HG03439 (cell line): ENCODE results near the gene KCNIP1.

ENCODE experiments used
- ATAC-seq: cut with Tn5 transposase; IDR thresholded peaks from one replicate; pipeline ENCODE4 v1.9.1; 2021; ENCODE audit warnings: mild to moderate bottlenecking, moderate library complexity; ENCODE audit not compliant: unreplicated experiment

The KCNIP1 gene

GRCh38 chr5:170625221-170626165, 121.7 kb downstream of the KCNIP1 start:
- no peak for ATAC-seq

DNA sequence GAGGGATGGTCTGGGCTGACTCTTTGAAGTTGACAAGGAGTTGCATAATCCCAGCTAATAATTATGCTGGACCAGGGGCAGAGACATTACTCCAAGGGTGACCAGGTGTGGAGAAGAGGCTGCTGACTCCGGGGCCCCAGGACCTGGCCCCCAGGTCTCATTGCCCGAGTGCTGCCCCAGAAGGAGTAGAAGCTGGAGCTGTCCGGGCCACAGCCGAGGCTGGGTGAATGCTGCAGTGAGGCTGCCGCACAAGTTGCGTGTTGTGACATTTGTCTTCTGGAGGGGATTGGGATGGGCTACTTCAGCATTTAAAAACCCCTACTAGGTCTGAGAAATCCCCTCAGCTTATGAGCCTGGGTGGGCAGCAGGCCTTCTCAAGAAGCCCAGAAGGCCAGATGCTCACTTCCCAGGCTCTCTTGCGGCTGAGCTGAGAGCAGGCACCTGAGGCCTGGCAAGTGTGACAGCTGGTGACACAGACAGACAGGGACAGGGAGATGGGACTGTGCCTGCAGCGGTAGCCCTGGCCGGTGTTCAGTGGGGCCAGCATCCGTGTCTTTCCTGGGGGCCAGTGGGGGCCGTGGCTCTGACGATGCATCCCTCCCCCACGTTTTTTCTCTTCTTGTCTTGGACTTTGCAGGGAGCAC, 122.8 kb downstream of the KCNIP1 start:
- ATAC-seq, result no peak

GRCh38 chr5:170627271-170627670, 123.5 kb downstream of the KCNIP1 start:
- no peak for ATAC-seq

GRCh38 chr5:170628028-170628427, 124.2 kb downstream of the KCNIP1 start:
- no peak for ATAC-seq

- ATAC-seq, result no peak
Measured at GRCh38 chr5:170628691-170629565, 125.1 kb downstream of the KCNIP1 start.

DNA sequence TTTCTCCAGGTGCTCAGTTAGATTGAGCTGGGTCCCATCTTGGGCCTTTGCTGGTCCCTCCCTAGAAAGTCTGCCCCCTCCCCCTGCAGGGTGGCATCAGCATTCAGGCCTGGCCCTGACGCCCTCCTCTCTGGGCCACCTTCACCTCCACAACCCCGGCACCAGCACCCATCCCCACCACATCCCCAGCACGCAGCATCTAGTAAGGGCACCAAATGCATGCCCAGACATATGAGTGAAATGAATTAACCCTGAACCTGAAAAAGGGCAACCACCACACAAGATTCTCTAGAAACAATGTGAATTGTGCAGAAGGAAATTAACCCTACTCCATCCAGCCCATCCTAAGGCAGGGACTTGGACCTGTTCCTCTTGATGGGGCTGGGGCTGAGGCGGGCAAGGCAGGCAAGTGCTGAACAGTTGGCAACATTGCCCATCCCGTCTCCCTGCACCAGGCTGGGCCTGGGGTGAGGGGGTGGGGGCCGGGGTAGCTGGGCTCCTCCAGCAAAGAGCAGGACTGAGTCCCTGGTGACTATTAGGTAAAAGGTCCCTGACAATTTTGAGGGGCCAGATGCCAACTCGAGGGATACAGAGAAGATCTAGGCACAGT, 125.9 kb downstream of the KCNIP1 start:
- no peak for ATAC-seq

GRCh38 chr5:170630226-170630625, 126.4 kb downstream of the KCNIP1 start:
- no peak for ATAC-seq

- no peak for ATAC-seq
Measured at GRCh38 chr5:170630711-170631141, 126.9 kb downstream of the KCNIP1 start.

- ATAC-seq, result no peak
Measured at GRCh38 chr5:170631466-170632195, 127.8 kb downstream of the KCNIP1 start.

DNA sequence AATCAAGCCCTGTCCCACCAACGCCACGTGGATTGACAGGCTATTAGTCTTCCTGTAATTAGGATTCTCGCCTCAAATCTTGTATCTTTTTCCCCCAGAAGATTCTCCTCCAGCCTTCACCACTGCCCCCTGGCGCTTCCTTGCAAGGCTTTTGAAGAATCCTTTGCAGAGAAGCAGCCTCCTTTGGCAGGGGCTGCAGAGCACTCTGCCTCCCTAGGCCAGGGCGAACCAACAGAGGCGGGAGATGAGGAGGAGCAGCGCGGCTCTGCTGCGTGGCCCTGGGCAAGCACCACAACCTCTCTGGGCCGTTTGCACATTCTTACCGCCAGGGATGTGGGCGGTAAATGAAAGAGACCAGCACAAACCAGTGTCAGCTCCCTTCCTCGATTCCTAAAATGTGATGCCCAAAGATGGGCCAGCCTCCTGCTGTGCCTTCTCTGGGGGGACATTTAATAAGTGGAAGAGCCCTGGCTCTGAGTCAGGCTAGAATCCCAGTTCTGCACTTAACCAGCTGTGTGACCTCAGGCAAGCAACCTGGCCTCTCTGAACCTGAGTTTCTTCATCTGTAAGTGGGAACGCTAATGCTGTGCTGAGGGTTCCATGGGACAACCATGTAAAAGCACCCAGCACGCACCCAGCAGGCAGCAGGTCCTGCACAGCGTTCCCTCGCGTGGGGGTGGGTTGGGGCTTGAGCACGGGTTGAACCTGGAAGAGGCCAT, 128.6 kb downstream of the KCNIP1 start:
- ATAC-seq, result no peak

DNA sequence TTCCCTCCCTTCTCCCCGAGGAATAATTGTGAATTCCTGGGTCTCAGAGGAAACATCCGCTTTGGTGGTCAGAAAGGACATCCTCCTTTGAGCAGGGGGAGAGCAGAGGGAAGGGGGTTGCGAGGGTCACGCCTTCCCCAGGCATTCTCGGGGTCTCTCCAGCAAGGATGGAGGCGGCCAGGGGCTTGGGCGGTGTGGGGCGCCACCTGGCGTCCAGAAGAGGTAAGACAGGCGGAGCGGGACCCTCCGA, 129.1 kb downstream of the KCNIP1 start:
- no peak for ATAC-seq

- ATAC-seq, result no peak
Measured at GRCh38 chr5:170633235-170634081, 129.6 kb downstream of the KCNIP1 start.

- ATAC-seq, result no peak
Measured at GRCh38 chr5:170634256-170634990, 130.6 kb downstream of the KCNIP1 start.

DNA sequence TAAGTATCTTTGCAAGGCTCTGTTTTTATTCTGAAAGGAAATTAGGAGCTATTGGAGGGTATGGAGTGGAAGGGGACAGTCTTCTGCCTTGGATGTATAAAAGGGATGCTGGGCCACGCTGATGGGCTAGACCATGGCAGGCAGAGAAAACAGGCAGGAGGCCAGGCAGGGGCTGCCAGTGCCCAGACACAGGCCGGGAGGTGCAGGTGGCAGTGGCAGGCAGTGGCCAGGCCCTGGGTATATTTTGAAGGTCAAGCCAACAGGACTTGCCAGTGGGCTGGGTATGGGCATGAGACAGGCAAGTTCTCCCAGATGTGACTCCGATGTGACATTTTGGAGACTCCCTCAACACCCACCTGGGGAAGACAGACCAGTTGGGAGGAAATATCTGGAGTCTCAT, 131.9 kb downstream of the KCNIP1 start:
- no peak for ATAC-seq

- ATAC-seq, result no peak
Measured at GRCh38 chr5:170636206-170636605, 132.4 kb downstream of the KCNIP1 start.

GRCh38 chr5:170636801-170637477, 133.1 kb downstream of the KCNIP1 start:
- no peak for ATAC-seq

GRCh38 chr5:170638051-170638450, 134.2 kb downstream of the KCNIP1 start:
- ATAC-seq, result no peak
